ENCODE results near the gene ZNF414. TPM values are rescaled to one million over a fixed set of nuclear protein-coding genes. Genes with fewer than 3 reads are reported as not detected.

The ZNF414 gene
- polyA plus RNA-seq, 1 donor: 22.8 TPM

- no peak for DNase-seq
These were observed 22.4 kb downstream of the ZNF414 start for GRCh38 chr19:8491574-8491973.

GRCh38 chr19:8490873-8491272 lies 23.1 kb downstream of the ZNF414 start:
- DNase-seq: no peak

- no peak for DNase-seq
These were observed 23.6 kb downstream of the ZNF414 start for GRCh38 chr19:8490395-8490760.

GRCh38 chr19:8489561-8490394 lies 24.2 kb downstream of the ZNF414 start:
- DNase-seq: no peak

GRCh38 chr19:8488365-8488764 lies 25.6 kb downstream of the ZNF414 start:
- DNase-seq: no peak

GRCh38 chr19:8487137-8487851 lies 26.7 kb downstream of the ZNF414 start:
- DNase-seq: no peak

GRCh38 chr19:8486661-8487136 lies 27.3 kb downstream of the ZNF414 start:
- no peak for DNase-seq

GRCh38 chr19:8485561-8486371 lies 28.2 kb downstream of the ZNF414 start:
- no peak for DNase-seq

GRCh38 chr19:8484331-8484894 lies 29.6 kb downstream of the ZNF414 start:
- no peak for DNase-seq

- DNase-seq: no peak
These were observed 30.8 kb downstream of the ZNF414 start for GRCh38 chr19:8483165-8483564.

GRCh38 chr19:8482696-8483095 lies 31.3 kb downstream of the ZNF414 start:
- DNase-seq: no peak

- DNase-seq: no peak
These were observed 32.4 kb downstream of the ZNF414 start for GRCh38 chr19:8481616-8482015.

- no peak for DNase-seq
These were observed 32.8 kb downstream of the ZNF414 start for GRCh38 chr19:8481201-8481600.

- DNase-seq: no peak
These were observed 35.4 kb downstream of the ZNF414 start for GRCh38 chr19:8478598-8478997.

GRCh38 chr19:8477889-8478288 lies 36.1 kb downstream of the ZNF414 start:
- no peak for DNase-seq

- DNase-seq: no peak
These were observed 37.4 kb downstream of the ZNF414 start for GRCh38 chr19:8476524-8476923.

- no peak for DNase-seq
These were observed 39.0 kb downstream of the ZNF414 start for GRCh38 chr19:8475005-8475404.

GRCh38 chr19:8473648-8474476 lies 40.1 kb downstream of the ZNF414 start:
- no peak for DNase-seq

GRCh38 chr19:8469613-8470368 lies 44.2 kb downstream of the ZNF414 start:
- DNase-seq: no peak

GRCh38 chr19:8468761-8469373 lies 45.1 kb downstream of the ZNF414 start:
- no peak for DNase-seq
